ENCODE results near the gene SRSF3.

DNA sequence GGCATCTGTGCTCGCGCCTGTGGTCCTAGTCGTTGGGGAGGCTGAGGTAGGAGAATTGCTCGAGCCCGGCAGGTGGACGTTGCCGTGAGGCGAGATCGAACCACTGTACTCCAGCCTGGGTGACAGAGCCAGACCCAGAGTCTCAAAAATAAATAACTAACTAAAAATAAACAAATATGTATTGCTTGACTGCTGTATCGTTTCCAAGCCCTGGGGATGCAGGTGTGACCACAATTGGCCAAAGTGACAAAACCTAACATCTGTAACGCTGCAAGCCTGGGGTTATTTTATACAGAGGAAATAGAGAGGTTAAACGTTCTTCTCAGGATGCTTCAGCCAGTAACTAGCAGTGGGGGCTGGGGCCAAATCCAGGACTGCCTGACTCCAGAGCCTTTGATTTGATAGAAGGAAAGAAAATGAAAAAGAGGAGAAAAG is 1.9 kb upstream of the SRSF3 start:
- TF ChIP-seq CTCF (IDR thresholded peaks at IDR 0.05 in 8 of 11, conservative IDR thresholded peaks at IDR 0.05 in 3 of 11) (no peak), POLR2A (IDR thresholded peaks at IDR 0.05) (no peak), POLR2AphosphoS5 (IDR thresholded peaks at IDR 0.05) (no peak)
